NCI-H446 (cell line): Measurements from ENCODE around the gene TOGARAM2.

Experiments used
- DNase-seq, 2 experiments: peaks; one replicate each; lab custom pipeline; 2025; lab: John Stamatoyannopoulos, UW

Gene TOGARAM2

DNA sequence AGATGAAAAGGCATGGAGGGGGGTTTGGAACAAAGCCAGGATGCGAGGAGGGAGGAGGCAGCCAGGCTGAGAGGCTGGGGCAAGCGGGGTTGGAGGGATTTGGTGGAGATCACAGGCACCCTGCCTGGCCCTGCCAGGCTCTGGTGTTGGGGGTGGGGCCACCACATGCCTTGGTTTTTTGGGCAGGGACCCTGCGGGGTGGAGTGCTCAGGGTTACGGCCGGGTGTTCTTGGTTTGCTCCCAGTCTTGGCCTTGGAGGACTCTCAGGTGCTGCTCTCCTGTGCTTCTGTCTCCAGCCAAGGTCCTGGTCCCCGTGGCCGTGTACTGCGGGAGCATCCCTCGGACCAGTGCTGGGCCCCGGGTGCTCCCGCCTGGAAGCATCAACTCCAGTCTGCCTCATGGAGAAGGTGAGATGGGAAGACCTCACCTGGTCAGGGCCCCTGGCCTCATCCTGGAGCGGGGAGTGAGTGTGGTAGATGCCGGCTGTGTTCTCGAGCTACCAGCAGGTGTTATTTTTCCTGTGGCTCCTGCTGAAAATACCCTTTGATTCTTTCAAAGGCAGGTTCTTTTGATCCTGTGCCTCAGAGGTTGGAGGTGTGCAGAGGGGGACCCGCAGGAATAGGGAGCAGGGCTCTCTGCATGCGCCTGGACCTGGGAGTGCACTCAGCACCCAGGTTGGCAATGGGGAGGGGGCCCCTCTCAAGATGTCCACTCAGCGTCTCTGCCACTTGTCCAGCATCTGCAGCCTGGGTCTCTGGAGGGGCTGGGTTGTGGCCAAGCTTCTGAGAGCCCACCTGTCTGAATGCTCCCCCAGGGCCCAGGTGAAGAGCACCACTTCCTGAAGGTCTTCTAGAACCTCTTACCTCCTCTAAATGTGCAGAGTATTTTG lies 17.0 kb downstream of the TOGARAM2 start:
- no peak for DNase-seq

DNA sequence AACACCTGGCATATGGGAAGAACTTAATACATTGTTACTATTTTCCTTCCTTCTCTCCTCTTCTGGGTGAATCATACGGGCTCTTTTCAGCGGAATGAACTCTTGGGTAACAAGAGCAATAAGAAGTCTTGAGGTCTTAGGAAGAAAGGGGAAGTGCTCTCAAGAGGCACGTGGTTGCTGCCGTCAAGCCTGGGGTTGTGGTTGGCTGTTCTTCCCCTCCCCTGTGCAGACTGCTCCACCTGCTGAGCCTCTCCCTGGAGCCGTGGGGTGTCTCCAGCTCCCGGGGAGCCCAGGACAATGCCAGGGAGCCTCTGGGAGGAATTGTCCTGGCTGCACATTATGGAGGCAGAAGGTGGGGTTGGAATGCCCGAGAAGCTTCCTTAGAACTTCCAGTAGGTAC lies 19.4 kb downstream of the TOGARAM2 start:
- no peak for DNase-seq

DNA sequence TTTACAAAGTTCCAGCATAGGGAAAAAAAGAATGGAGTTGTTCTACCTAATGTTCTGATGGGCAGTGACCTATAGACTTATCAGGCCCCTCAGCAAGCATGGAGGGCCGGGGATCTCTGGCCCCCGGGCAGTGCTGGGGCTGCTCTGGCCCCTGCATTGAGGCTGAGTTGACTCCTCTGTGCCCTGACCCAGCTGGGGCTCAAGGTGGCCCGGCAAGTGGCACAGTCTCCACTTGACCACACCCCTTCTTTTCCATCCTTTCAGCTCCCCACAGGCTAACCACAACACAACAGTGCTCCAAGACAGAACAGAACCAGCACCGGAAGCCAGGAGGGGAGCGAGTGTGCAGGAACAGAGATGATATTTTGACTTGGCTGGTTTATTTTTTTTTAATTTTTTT lies 19.9 kb downstream of the TOGARAM2 start:
- DNase-seq, result no peak

DNA sequence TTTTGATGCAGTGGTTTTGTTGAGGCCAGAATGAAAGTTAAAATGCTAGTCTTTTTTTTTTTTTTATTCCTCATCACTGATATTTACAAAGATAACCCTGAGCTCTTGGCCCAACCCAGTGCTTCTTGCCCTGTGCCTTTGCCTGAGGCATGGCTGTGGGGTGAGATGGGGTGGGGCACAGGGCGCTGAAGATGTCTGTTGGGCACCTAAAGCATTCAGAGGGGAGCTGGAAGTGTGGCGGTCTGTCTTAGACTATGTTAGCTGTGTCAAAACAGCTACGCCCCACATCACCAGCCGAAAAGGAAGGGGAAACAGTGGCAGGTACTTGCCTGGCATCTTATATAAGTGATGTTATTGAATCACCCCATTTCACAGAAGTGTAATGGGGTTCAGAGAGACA lies 20.7 kb downstream of the TOGARAM2 start:
- no peak for DNase-seq

DNA sequence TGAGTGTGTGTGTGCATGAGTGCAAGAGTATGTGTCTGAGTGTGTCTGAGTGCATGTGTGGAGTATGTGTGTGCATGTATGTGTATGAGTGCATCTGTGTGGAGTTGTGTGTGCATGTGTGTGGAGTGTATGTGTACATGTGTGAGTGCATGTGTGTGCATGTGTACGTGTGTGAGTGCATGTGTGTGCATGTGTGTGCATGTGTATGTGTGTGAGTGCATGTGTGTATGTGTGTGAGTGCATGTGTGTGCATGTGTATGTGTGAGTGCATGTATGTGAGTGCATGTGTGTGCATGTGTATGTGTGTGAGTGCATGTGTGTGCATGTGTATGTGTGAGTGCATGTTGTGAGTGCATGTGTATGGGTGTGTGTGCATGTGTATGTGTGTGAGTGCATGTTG lies 23.7 kb downstream of the TOGARAM2 start:
- no peak for DNase-seq

DNA sequence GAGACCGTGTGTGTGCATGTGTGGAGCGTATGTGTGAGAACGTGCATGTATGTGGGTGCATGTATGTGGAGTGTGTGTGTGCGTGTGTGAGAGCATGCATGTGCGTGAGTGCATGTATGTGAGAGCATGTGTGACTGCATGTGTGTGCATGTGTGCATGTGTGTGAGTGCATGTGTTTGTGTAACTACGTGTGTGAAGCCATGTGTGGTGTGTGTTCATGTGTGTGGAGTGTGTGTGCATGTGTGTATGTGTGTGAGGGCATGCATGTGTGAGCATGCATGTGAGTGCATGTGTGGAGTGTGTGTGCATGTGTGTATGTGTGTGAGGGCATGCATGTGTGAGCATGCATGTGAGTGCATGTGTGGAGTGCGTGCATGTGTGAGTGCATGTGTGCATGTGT lies 24.2 kb downstream of the TOGARAM2 start:
- no peak for DNase-seq

DNA sequence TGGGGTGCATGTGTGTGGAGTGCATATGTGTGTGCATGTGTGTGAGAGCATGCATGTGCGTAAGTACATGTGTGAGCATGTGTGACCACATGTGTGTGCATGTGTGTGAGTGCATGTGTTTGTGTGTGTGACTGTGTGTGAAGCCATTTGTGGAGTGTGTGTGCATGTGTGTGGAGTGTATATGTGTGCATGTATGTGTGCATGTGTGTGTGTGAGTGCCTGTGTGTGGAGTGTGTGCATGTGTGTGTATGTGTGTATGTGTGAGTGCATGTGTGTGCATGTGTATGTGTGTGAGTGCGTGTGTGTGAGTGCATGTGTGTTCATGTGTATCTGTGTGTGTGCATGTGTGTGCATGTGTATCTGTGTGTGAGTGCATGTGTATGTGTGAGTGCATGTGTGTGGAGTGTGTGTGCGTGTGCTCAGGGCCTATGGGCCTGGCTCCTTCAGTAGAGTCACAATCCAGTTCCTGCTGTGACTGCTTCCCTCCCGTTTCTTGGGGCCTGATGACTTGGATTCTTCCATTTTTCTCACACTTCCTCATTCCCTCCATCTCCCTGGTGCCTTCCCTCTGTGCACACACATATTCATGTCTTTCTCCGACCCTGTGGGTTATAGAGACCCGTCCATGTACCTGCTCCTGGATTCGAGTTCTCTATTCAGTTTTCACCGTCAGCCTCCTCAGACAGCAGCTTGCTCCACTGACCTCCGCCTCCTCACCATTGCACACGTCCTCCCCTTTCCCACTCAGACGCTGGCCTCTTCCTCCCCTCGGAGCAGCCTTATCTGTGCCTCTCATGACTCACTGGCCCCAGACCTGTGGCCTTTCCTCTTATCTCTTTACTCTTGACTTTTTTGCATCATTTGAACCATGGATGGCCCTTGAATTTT lies 25.2 kb downstream of the TOGARAM2 start:
- no peak for DNase-seq

DNA sequence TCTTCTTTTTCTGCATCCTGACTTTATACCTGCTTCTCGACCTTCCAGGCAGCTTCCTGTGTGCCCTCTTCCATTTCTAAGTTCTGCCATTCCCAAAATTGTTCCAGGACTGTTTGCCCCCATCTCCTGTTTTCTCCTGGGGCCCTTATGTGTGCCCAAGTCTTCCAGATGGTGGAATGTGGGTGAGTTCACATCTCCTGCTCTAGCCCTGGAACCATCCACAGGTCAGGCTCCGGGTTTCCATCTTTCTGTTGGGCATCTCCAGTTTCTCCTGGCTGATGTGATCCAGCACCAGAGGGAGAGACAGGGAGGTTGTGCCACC lies 25.8 kb downstream of the TOGARAM2 start:
- no peak for DNase-seq

DNA sequence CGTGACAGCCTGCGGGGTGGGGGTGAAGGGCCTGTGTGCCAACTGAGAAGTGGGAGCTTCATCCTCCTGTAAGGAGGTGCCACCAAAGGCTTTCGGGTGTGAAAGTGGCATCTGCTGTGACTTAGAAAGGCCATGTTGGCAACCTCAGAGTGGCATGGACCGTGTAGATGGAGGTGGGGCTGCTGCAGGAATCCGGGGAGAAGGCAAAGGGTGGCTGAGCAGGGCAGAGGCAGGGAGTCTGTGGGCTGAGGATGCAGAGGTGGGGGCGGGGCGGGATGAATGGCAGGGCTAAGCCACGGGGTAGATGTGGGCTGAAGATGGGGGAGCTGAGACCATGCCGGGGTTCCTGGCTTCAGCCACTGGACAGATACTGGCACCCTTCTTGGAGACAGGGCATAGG lies 28.2 kb downstream of the TOGARAM2 start:
- DNase-seq, result no peak

DNA sequence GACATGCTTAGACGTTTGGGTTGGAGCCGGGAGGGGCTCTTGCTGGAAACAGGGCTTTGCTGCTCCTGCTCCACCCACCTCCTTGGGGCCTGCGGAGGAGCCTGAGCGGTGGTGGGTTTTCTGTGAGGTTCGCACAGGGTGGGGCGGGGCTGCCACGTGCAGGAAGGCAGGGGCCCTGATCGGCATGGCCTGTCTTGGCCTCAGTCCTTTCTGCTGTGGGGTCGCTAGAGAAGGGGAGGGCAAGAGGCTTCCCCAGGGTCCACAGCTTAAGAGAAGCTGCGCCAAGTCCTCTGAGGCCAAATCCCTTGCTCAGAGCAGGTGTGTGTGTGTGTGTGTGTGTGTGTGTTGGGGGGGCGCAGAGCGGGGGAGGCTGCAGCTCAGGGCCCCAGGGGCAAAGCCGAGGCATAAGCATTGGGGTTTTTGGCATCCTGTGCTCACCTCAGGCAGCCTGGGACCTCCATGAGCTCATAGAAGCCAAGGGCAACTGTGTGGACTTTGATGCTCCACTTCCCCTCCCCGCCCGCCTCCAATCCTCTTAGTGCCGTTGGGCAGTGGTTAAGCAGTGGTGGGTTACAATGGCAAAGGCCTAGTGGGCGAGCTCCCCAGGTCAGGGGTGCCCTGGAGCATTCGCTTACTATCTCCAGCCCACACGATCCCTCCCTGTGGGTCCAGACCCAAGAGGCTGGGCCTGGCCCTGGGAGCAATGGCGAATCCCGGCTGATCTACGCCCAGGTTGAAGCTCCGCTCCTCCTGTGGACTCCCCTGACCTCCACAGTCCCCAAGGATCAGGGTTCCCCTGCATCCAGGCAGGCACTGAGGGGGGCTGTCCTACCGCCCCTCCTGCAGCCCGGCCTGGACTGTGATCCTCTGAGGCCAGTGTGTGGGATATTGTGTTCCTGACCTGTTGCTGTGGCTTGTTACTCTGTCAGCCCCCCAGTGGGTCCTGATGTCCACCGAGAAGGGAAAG lies 28.9 kb downstream of the TOGARAM2 start:
- no peak for DNase-seq

DNA sequence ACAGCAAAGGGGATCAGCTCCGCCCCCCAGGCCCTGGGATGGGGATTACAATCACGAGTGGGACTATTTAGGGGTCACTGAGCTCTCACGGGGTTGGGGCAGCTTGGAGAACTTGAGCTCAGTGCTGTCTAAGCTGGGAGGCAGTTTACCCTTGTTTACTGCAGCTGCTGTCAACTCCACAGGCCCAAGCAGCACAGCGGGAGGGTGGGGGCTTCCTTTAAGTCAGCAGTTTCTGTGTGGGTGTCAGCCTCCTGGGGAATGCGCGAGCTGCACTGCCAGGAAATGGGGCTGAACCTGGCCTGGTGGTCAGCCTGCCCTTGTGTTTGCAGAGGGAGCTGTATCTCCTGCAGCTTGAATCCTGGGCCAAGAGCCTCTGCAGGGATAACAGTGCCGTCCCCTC lies 29.8 kb downstream of the TOGARAM2 start:
- no peak for DNase-seq

DNA sequence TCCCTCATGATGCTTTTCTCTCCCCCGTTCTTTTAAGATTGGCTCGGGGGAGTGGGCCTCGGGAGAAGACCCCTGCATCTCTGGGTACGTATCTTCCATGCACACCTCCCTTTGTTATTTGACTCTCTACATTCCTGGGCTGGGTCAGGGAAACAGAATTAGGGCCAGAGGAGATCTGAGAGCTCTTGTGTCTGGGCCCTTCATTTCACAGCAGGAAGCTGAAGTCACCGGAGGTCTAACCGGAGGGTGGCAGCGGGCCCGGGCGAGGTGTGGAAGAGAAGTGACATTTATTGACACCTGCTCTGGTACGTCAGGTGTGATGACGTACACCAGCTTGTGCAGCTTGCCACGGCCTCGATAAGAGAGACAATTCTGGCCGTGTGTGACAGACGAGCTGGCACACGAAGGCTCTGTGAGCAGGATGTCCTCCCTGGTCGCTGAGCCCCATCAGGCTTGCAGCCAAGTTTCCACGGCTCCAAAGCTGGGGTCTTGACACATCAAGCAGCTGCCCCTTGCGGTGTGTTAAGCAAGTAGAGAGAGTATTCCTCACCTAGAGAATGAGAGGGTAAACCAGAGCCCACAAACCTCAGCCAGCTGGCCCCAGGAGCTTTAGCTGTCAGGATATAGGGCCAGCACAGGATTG lies 30.4 kb downstream of the TOGARAM2 start:
- no peak for DNase-seq

DNA sequence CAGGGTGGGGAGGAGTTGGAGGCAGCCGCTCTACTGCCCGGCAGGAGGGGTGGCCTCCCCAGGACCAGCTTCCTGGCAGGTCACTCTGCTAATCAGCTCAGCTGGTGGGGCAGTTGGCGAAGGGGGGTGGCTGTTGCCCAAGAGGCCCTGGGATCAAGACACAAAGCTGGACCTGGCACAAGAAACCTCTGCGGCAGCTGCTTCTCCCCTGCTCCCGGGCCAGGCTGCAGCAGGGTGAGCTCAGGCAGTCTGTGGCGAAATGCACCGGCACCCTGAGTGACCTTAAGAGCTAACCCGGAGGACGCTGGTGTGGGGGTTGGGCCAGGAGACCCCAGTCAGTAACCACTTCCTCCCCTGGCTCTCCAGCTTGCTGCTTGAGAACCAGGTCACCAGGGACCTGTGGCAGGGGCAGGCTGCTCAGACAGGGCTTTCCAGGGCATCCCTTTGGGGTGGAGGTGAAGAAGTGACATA lies 31.1 kb downstream of the TOGARAM2 start:
- DNase-seq, result no peak

DNA sequence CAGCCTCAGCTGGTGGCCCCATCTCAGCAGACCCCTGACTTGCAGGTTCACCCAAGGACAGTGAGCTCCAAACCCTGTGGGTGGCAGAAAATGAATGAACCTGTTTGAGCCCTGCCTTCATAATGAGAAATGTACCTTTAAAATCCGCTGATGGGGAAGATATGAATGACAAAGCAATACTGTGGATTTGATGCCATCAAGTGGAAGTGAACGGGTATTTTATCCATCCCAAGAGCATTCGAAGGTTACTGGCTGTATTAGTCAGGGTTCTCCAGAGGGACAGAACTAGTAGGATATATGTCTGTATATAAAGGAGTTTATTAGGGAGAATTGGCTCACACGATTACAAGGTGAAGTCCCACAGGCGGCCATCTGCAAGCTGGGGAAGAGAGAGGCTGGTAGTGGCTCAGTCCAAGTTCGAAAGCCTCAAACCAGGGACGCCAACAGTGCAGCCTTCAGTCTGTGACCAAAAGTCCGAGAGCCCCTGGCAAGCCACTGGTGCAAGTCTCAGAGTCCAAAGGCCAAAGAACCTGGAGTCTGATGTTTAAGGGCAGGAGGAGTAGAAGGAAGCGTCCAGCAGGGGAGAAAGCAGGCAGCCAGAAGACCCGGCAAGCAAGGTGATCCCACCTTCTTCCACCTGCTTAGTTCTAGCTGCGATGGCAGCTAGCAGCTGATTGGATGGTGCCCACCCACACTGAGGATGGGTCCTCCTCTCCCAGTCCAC lies 32.1 kb downstream of the TOGARAM2 start:
- DNase-seq, result no peak

DNA sequence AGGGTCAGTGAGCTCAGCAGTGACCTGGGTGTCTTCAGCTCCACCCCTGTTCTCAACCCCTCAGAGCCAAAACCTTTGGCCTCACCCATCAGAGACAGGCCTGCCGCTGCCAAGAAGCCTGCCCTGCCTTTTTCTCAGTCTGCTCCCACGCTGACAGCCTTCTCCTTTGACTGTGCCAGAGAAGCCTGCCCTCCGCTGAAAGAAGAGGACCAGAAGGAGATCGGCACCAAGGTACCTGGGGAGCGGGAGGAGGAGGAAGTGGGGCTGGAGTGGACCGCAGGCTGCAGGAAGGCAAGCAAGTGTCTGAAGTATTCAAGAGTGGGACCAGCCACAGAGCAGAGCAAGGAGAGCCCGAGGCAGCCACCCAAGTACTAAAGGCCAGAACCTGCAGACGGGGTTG lies 33.2 kb downstream of the TOGARAM2 start:
- no peak for DNase-seq

DNA sequence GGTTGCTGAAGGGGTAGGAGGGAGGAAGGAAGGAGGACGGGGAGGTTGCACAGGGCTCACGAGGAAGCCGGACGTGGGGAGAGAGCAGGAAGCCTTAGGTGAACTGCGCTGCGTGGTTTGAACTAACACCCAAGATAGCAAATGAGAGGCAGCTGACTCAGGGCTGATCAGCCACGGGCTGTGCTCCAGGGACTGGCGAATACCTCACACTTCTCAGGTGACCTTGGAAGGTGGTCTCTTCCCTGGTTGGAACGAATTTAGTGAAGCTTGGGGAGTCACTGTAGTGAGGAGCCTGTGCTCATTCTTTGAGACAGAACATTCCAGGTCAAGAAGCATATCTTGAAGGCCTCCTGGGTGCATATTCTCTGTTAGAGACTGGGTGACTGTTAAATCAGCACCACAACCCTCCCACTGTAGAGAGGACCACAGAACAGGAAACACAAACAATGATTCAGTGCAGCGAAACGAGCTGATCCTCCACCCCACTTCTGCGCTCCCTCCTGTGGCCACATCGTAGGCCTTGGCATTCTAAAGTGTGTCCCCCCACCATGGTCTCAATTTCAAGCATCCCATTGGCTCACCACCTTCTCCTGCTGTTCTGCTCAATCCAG lies 33.8 kb downstream of the TOGARAM2 start:
- no peak for DNase-seq

DNA sequence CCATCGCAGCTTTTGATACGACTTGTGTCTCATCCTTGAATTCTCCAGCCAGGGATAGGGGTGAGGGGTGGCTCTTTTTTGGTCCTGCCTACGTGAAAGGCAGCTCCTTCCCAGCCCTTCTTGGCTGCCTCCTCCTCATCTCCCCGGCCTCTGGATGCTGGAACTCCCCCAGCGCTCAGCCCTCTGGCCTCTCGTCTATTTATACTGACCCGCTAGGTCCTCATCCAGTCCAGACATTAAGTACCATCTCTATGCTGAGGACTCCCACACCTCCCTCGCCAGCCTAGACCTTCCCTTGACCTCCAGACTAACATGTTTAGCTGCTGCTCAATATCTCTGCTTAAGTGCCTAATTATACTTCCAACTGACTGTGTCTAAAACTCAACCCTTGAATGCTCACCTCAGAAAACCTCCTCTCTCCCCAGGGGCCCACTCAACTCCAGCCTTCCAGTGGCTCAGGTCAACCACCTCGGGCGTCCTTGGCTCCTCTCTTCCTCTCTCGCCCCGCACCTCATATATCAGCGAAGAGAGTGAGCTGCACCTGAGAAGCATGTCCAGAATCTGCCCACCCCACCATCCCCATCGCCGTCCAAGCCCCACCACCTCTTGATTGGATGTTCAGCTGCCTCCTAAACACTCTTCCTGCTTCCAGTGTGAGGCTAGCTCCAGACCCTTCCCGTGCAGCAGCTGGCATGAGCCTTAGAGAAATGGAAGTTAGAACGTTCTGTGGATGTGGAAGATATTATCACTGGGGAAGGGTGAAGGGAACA lies 34.8 kb downstream of the TOGARAM2 start:
- no peak for DNase-seq

DNA sequence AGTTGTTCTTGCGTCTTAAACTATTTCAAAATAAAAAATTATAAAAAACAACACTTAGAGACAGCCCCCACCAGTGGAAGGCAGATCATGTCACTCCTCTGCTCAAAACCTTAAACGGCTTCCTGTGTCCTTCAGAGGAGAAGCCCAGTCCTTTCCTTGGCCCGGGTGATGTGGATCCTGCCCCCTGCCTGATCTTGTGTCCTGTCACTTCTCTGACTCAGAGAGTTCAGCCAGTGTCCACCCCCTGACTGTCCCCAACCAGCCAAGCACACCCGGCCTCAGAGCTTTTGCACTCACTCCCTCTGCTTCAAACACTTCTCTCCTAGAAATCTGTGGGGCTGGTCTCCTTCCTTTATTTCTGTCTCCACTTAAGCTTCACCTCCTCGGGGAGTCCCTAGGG lies 35.4 kb downstream of the TOGARAM2 start:
- no peak for DNase-seq

DNA sequence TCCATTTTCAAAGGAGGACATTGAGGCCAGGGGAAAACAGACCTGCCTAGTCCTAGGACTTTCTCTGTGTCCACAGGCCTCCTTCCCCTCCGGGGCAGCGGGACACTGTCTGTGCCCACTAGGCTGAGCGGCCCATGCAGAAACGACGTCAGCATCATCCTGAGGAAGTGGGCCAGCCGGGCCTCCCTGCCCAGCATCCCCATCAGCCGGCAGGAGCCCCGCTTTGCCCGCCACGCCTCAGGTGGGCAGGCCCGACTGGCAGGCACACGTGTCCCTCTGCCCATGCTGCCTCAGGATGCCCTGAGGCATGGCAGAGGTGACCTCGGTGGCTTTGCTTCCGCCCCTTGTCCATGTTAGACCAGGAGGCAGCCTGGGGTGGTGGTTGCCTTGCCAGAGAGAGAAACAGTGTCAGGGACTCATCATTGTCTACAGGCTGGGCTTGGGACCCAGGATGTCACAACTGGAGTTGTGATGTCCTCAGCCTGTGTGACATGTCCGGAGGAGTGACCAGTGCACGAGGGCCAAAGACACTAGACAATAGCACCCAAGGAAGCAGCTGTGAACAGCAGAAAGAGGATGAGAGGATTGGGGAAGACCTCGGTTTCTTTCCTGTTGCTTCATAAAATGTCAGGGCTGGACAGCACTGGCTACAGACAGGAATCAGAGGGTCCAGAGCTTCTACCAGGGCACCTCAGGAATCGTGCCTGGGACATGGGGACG lies 36.8 kb downstream of the TOGARAM2 start:
- no peak for DNase-seq
